K562 (cell line): ENCODE results near the gene IP6K2. TPM values are rescaled to one million over a fixed set of nuclear protein-coding genes. Genes with fewer than 3 reads are reported as not detected.

Experiments
- CEBPB ChIP-seq: fragments of 450-650 bp; IDR thresholded peaks from 2 replicates; pipeline ENCODE4 v1.6.1; 2016; ENCODE audit warnings: missing genetic modification characterization, missing compliant biosample characterization
- CEBPZ ChIP-seq: fragments of 150-350 bp; IDR thresholded peaks from 2 replicates; pipeline ENCODE4 v1.6.1; 2014; ENCODE audit warnings: low read depth, mild to moderate bottlenecking, low read length, borderline replicate concordance
- EGR1 ChIP-seq: fragments of 450-650 bp; conservative IDR thresholded peaks from 2 replicates; pipeline ENCODE4 v1.6.1; 2017; ENCODE audit warnings: mild to moderate bottlenecking
- ETV1 ChIP-seq: fragments of 450-650 bp; conservative IDR thresholded peaks from 2 replicates; pipeline ENCODE4 v1.6.1; 2016; ENCODE audit warnings: missing genetic modification characterization, control low read depth, low read depth, missing compliant biosample characterization
- FOS ChIP-seq: IDR thresholded peaks from 3 replicates; pipeline ENCODE4 v1.6.1; 2011; ENCODE audit not compliant: insufficient read length; ENCODE audit errors: extremely low read depth
- HBP1 ChIP-seq: fragments of 450-650 bp; formaldehyde crosslinking; IDR thresholded peaks from 2 replicates; pipeline ENCODE4 v1.4.0; 2022; ENCODE audit warnings: missing genetic modification characterization
- HOMEZ ChIP-seq: fragments of 250-450 bp; sonication (Bioruptor Pico); IDR thresholded peaks from 2 replicates; pipeline ENCODE4 v1.4.0; 2020; ENCODE audit warnings: mild to moderate bottlenecking, moderate library complexity
- MAFG ChIP-seq: fragments of 450-650 bp; conservative IDR thresholded peaks from 2 replicates; pipeline ENCODE4 v1.6.1; 2016; ENCODE audit warnings: missing genetic modification characterization, missing compliant biosample characterization
- MXI1 ChIP-seq: IDR thresholded peaks from 2 replicates; pipeline ENCODE4 v1.6.1; 2011; ENCODE audit warnings: low read depth, mild to moderate bottlenecking, improper control_type of control experiment, low read length
- NKRF ChIP-seq: fragments of 450-650 bp; IDR thresholded peaks from 2 replicates; pipeline ENCODE4 v1.6.1; 2016; ENCODE audit warnings: borderline replicate concordance
- PML ChIP-seq: IDR thresholded peaks from 2 replicates; pipeline ENCODE4 v1.6.1; 2012; ENCODE audit warnings: low read length, inconsistent platforms
- PURB ChIP-seq: sonication (generic); formaldehyde crosslinking; IDR thresholded peaks from 2 replicates; pipeline ENCODE4 v1.9.0; 2021; ENCODE audit warnings: low read depth, mild to moderate bottlenecking, missing genetic modification reagents
- WHSC1 ChIP-seq: IDR thresholded peaks from one replicate; pipeline ENCODE4 v1.6.1; 2012; ENCODE audit warnings: low read length, control low read depth, inconsistent platforms
- ZBTB9 ChIP-seq: fragments of 450-650 bp; formaldehyde crosslinking; IDR thresholded peaks from 2 replicates; pipeline ENCODE4 v1.4.0; 2020; ENCODE audit warnings: mild to moderate bottlenecking, moderate library complexity
- ZNF282 ChIP-seq: sonication (generic); formaldehyde crosslinking; IDR thresholded peaks from 2 replicates; pipeline ENCODE4 v1.8.1; 2023; ENCODE audit warnings: missing genetic modification reagents
- ZNF507 ChIP-seq: conservative IDR thresholded peaks from 2 replicates; pipeline ENCODE4 v1.6.1; 2017; ENCODE audit warnings: missing genetic modification characterization, missing compliant biosample characterization
- ZNF717 ChIP-seq: fragments of 250-450 bp; sonication (Bioruptor Pico); IDR thresholded peaks from 2 replicates; pipeline ENCODE4 v1.5.0; 2021
- polyA plus RNA-seq, 8 experiments: library from polyadenylated mRNA; depleted of rRNA in 4 of 8; stranded (reverse) in 5 of 8; unstranded in 3 of 8; fragments of >200 nt; fragmentation: Nextera tagmentation in 2 of 8; fragmentation: Illumina TruSeq in 1 of 8; extraction: Ambion mirVana in 2 of 8; extraction: Trizol in 1 of 8; gene quantifications; 2 replicates each; pipeline versions ENCODE4 v1.2.1 to v1.2.3, GENCODE V29; 2011 to 2014; ENCODE audit warnings: inconsistent platforms in 1 of 8, missing spikeins in 1 of 8
- total RNA-seq, 7 experiments: library from RNA; depleted of rRNA in 6 of 7; stranded (reverse); fragments of >200 nt in 6 of 7; fragmentation: Illumina TruSeq in 2 of 7; extraction: Trizol in 2 of 7; gene quantifications; 2 replicates each; pipeline versions ENCODE4 v1.2.1 to v1.2.3, GENCODE V29; 2011 to 2021; ENCODE audit warnings: low replicate concordance in 1 of 7

The IP6K2 gene
- total and polyA plus RNA-seq, 9 of the 15 experiments (the other 6 are each of a cell fraction or from before 2014, with no cell fraction given) = 19.6 to 78.1 (median 48.0) TPM

GRCh38 chr3:48663489-48664312 is 53.3 kb downstream of the IP6K2 start (continued):
- TF ChIP-seq NKRF = peak; percentile 64; the same call in 1 of the 2 replicates
- TF ChIP-seq ZNF507 (tag) = no peak
- TF ChIP-seq FOS = peak; percentile 41
- no peak for TF ChIP-seq WHSC1
- TF ChIP-seq ZNF717 (CRISPR knock-in tag) = no peak
- no peak for TF ChIP-seq PURB (CRISPR knock-in tag)
- no peak for TF ChIP-seq ZNF282 (CRISPR knock-in tag)
- no peak for TF ChIP-seq HBP1 (CRISPR knock-in tag)
- no peak for TF ChIP-seq HOMEZ (CRISPR knock-in tag)
- TF ChIP-seq ZBTB9 (CRISPR knock-in tag) = peak; percentile 53; the same call in 1 of the 2 replicates
- TF ChIP-seq CEBPZ = no peak
- TF ChIP-seq ETV1 (tag) = peak; percentile 65; the same call in 1 of the 2 replicates
- 0 out of 2 replicates have a peak, but pooled peaks have one; percentile 11 for TF ChIP-seq PML
- TF ChIP-seq EGR1 = peak; percentile 70
- TF ChIP-seq MXI1 = peak; percentile 39; the same call in 1 of the 2 replicates
- TF ChIP-seq MAFG = no peak
- no peak; the same call in 1 of the 2 replicates for TF ChIP-seq CEBPB (tag)
